ENCODE measurements around the gene TNC.

The TNC gene

DNA sequence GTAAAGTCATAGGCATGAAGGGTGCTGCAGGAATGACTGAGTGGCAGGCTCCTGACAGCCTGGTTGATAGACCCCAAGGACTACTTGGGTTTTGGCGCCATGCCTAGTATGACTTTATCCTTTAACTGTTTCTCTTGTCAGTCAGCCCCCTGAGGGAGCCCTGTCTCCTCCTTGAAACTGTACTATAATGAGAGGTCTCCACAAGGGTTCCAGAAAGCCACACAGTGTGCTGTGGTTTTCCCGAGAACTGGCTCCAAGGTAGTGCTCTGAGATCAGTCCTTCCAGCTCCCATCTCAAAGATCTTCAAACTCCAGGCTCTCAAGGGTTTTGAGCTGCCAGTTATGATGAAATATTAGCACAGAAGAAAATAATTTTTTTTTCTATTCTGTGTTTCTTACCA is 26.7 kb upstream of the TNC start:
- TF ChIP-seq, protein P1, sequence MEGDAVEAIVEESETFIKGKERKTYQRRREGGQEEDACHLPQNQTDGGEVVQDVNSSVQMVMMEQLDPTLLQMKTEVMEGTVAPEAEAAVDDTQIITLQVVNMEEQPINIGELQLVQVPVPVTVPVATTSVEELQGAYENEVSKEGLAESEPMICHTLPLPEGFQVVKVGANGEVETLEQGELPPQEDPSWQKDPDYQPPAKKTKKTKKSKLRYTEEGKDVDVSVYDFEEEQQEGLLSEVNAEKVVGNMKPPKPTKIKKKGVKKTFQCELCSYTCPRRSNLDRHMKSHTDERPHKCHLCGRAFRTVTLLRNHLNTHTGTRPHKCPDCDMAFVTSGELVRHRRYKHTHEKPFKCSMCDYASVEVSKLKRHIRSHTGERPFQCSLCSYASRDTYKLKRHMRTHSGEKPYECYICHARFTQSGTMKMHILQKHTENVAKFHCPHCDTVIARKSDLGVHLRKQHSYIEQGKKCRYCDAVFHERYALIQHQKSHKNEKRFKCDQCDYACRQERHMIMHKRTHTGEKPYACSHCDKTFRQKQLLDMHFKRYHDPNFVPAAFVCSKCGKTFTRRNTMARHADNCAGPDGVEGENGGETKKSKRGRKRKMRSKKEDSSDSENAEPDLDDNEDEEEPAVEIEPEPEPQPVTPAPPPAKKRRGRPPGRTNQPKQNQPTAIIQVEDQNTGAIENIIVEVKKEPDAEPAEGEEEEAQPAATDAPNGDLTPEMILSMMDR (IDR thresholded peaks at IDR 0.05; ENCODE audit: borderline replicate concordance, insufficient read depth, low read depth, low read length) = no peak
- no peak overlapping the region for H3K4me3 ChIP-seq (ENCODE audit: low read depth, low read length)

GRCh38 chr9:115143689-115144088 is 25.7 kb upstream of the TNC start:
- TF ChIP-seq, protein P1 (IDR thresholded peaks at IDR 0.05; ENCODE audit: borderline replicate concordance, insufficient read depth, low read depth, low read length) = no peak
- H3K4me3 ChIP-seq (ENCODE audit: low read depth, low read length) = no peak overlapping the region

- TF ChIP-seq, protein P1 (IDR thresholded peaks at IDR 0.05; ENCODE audit: borderline replicate concordance, insufficient read depth, low read depth, low read length) = no peak
- H3K4me3 ChIP-seq (ENCODE audit: low read depth, low read length) = no peak overlapping the region
These were observed 24.7 kb upstream of the TNC start for GRCh38 chr9:115142517-115143270.

- TF ChIP-seq, protein P1 (IDR thresholded peaks at IDR 0.05; ENCODE audit: borderline replicate concordance, insufficient read depth, low read depth, low read length) = no peak
These were observed 24.1 kb upstream of the TNC start for GRCh38 chr9:115142090-115142489.

DNA sequence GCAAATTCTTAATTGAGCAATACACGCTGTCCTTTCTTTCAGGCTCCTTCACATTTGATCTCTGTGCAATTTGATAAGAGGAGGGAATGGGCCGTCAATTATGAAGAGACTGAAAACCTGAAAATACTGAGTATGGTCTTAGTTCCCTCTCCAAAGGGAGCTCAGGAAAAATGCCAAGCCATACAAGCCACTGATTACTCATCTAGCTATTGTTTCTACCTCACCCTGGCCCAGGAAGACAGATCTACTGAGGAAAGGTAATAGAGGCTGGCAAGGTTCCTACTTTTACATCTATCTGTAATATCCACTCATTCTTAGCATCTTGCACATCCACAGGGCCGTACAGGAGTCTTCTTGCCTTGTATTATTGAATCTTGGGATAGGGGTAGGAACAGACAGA is 23.7 kb upstream of the TNC start:
- TF ChIP-seq, protein P1 (IDR thresholded peaks at IDR 0.05; ENCODE audit: borderline replicate concordance, insufficient read depth, low read depth, low read length) = no peak

More at GRCh38 chr9:115142090-115142489, 24.1 kb upstream of the TNC start:
- no peak overlapping the region for H3K4me3 ChIP-seq (ENCODE audit: low read depth, low read length)

DNA sequence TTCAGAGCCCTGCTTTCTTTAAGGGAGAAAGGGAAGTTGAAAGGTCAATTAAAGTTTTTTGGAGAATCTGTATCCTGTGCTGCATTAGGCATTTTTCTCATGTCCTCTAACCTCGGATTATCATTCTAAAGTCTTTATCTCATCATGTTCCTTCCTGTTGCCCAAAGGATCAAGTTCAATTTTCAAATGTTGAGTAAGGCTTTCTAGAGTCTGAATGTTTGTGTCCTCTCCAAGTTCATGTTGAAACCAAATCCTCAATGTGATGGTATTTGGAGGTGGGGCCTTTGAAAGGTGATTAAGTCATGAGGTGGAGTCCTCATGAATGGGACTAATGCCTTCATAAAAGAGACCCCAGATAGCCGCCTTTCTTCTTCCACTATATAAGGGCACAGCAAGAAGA is 20.2 kb upstream of the TNC start:
- no peak overlapping the region for H3K4me3 ChIP-seq (ENCODE audit: low read depth, low read length)
- TF ChIP-seq, protein P1 (IDR thresholded peaks at IDR 0.05; ENCODE audit: borderline replicate concordance, insufficient read depth, low read depth, low read length) = no peak

More for the DNA sequence above, 23.7 kb upstream of the TNC start:
- no peak overlapping the region for H3K4me3 ChIP-seq (ENCODE audit: low read depth, low read length)

DNA sequence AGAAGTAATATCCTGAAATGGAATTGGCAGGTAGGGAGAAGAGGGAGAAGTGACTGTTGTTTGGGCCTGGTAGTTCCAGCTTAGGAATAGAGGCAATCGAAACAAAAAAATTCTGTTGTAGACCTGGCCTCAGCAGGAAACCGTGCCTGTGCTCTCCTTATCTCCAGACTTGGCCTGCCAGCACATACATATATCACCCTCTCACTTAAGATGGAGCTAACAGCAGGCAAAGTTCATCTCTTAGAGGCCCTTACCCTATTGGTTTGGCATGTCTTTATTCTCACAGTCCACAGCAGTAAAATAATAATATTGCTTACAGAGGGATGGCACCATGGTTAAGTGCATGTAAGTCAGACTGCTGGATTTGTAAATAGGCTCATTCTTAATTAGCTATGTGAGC is 19.6 kb upstream of the TNC start:
- TF ChIP-seq, protein P1 (IDR thresholded peaks at IDR 0.05; ENCODE audit: borderline replicate concordance, insufficient read depth, low read depth, low read length) = no peak
- no peak overlapping the region for H3K4me3 ChIP-seq (ENCODE audit: low read depth, low read length)
